ENCODE data around the gene ZNF460. TPM values are rescaled to one million over a fixed set of nuclear protein-coding genes. Genes with fewer than 3 reads are reported as not detected.
A peak's percentile ranks its signal among the peaks of the same experiment; 100 is the strongest.

Gene ZNF460
- total and polyA plus RNA-seq, 2 of the 13 experiments (the other 11 are each of a cell fraction or from before 2014, with no cell fraction given): 14.5 to 44.8 TPM

DNA sequence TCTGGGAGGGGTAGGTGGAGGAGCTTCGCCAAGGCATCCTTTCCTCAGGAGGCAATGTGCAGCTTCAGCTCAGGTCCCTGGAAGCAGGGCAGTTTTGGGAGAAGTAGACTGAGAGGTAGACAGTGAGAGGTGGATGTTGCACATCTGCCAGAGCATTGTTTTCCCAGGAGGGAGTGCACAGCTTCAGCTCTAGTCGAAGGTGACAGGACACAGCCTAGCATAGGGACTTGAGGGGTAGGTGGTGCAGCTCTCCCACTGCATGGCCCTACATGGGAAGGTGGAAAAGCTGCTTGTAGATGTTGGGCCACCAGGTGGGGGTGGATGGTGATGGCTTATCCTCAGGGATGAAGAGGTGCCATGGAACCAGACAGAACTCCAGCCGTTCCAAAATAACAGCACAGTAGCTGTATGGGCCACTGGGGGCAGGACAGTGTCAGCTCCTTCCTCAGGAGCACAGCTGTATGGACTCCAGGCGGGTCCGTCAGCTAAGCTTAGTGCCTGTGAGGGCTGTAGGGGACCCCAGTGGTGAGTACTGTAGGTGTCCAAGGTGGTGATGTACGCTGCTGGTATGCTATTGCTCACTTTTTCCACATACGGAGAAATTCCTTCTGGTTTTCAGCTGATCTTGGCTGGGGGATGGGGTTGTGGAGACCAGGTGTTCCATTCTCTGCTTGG, 22.6 kb downstream of the ZNF460 start (continued):
- no peak for TF ChIP-seq ZNF710 (CRISPR knock-in tag; IDR thresholded peaks at IDR 0.05; ENCODE audit: borderline replicate concordance)

- ATAC-seq (no peak), DNase-seq (ENCODE audit: low spot score) (no peak), FAIRE-seq (no peak)
- in situ Hi-C loops (cut with HindIII; ENCODE audit: extremely low pct_ligation_motif_present, low pct_unique_long_range_greater_than_20kb) (no loop called here), intact Hi-C loops (cut with micrococcal nuclease; ENCODE audit: unreplicated experiment) (no loop called here)
- Histone ChIP-seq H3K27ac (ENCODE audit: extremely low read length, insufficient read depth, low read length) (no peak overlapping the region), H3K9me3 (ENCODE audit: low read length) (no peaks in the 10 kb centered on the region), H3K4me1 (ENCODE audit: insufficient read depth, low read length) (no peaks in the 10 kb centered on the region), H3K79me2 (ENCODE audit: insufficient read depth, low read length) (no peaks in the 10 kb centered on the region), H3K36me3 (replicated peaks in 1 of 2; ENCODE audit: control insufficient read depth in 1 of 2, insufficient read depth in 2 of 2, low read length in 2 of 2) (peaks cover 2 to 4% of the 10 kb centered on the region in 2 experiments; a peak in 2 of 5 replicates), H3K27me3 (ENCODE audit: control insufficient read depth in 1 of 2, insufficient read depth in 2 of 2, low read length in 2 of 2) (no peaks in the 10 kb centered on the region), H3K9ac (ENCODE audit: insufficient read depth, low read depth, low read length) (no peak overlapping the region), H3K4me3 (replicated peaks in 1 of 3; ENCODE audit: insufficient read depth in 1 of 3, low read depth in 2 of 3, low read length in 3 of 3) (no peak overlapping the region), H3K4me2 (ENCODE audit: low read depth, low read length) (no peak overlapping the region), H2AFZ (ENCODE audit: low read length) (no peak overlapping the region), H4K20me1 (ENCODE audit: insufficient read depth, low read length) (no peaks in the 10 kb centered on the region)
- CTCF ChIA-PET (ENCODE audit: low intra/inter-chr PET ratio, low total read pairs): no interaction called here
- POLR2A ChIA-PET: interaction anchor here (0.6 kb wide), 1 partner anchor 195 kb away, joined by 3 read pairs; the partner anchor contains the start of gene ZNF773
- peak; percentile 20 for TF ChIP-seq AGO2 (optimal IDR thresholded peaks at IDR 0.05; ENCODE audit: low read depth, low read length)
- 0 out of 2 replicates have a peak, but pooled peaks have one; percentile 19 for TF ChIP-seq POLR2G (IDR thresholded peaks at IDR 0.05; ENCODE audit: low read depth, low read length)
- no peak for TF ChIP-seq PITX1 (CRISPR knock-in tag; IDR thresholded peaks at IDR 0.05)
- no peak for TF ChIP-seq IRX3 (CRISPR knock-in tag; IDR thresholded peaks at IDR 0.05; ENCODE audit: borderline replicate concordance, low read depth)
- TF ChIP-seq POLR2AphosphoS5 (IDR thresholded peaks at IDR 0.05; ENCODE audit: low read depth, low read length): 0 out of 2 replicates have a peak, but pooled peaks have one; percentile 22
- no peak for TF ChIP-seq ZNF816 (CRISPR knock-in tag; IDR thresholded peaks at IDR 0.05; ENCODE audit: borderline replicate concordance)
- WGBS (ENCODE audit: low lambda C conversion rate): 0% methylated on average over 1 of the region's 1 CpG
- BruUV-seq (replicated peaks): no TSS peak
These were observed 24.8 kb downstream of the ZNF460 start for GRCh38 chr19:57305056-57305455.
